ENCODE measurements around the gene CST6.

Gene CST6

GRCh38 chr11:65975771-65976170 lies 36.0 kb upstream of the CST6 start:
- Histone ChIP-seq H3K9ac (ENCODE audit: low read length) (no peak overlapping the region), H2AFZ (ENCODE audit: low read depth, low read length) (no peak overlapping the region), H3K79me2 (ENCODE audit: low read length) (no peaks in the 10 kb centered on the region), H3K9me3 (ENCODE audit: insufficient read depth, low read length) (no peaks in the 10 kb centered on the region), H3K4me1 (ENCODE audit: low read length) (no peaks in the 10 kb centered on the region), H3K4me2 (ENCODE audit: low read length) (no peak overlapping the region), H3K4me3 (ENCODE audit: low read length) (no peak overlapping the region), H3K36me3 (replicated peaks; ENCODE audit: low read depth, low read length) (peaks cover 28% of the 10 kb centered on the region), H3K27ac (ENCODE audit: low read length) (no peak overlapping the region), H3K27me3 (ENCODE audit: low read depth, low read length) (no peaks in the 10 kb centered on the region), H4K20me1 (ENCODE audit: insufficient read depth, low read length) (no peaks in the 10 kb centered on the region)
- TF ChIP-seq EZH2phosphoT487 (IDR thresholded peaks at IDR 0.05; ENCODE audit: low read depth) = no peak
- no peak for TF ChIP-seq CTCF (IDR thresholded peaks at IDR 0.05; ENCODE audit: low read depth, low read length)

- no peaks in the 10 kb centered on the region for H3K9me3 ChIP-seq (ENCODE audit: insufficient read depth, low read length)
- H2AFZ ChIP-seq (ENCODE audit: low read depth, low read length) = no peak overlapping the region
- no peaks in the 10 kb centered on the region for H4K20me1 ChIP-seq (ENCODE audit: insufficient read depth, low read length)
- H3K4me2 ChIP-seq (ENCODE audit: low read length) = no peak overlapping the region
- TF ChIP-seq EZH2phosphoT487 (IDR thresholded peaks at IDR 0.05; ENCODE audit: low read depth) = no peak
- TF ChIP-seq CTCF (IDR thresholded peaks at IDR 0.05; ENCODE audit: low read depth, low read length) = no peak
- H3K36me3 ChIP-seq (replicated peaks; ENCODE audit: low read depth, low read length) = peaks cover 28% of the 10 kb centered on the region
- no peak overlapping the region for H3K27ac ChIP-seq (ENCODE audit: low read length)
- no peak overlapping the region for H3K4me3 ChIP-seq (ENCODE audit: low read length)
- no peak overlapping the region for H3K9ac ChIP-seq (ENCODE audit: low read length)
- no peaks in the 10 kb centered on the region for H3K27me3 ChIP-seq (ENCODE audit: low read depth, low read length)
- no peaks in the 10 kb centered on the region for H3K4me1 ChIP-seq (ENCODE audit: low read length)
- H3K79me2 ChIP-seq (ENCODE audit: low read length) = no peaks in the 10 kb centered on the region
These were observed 35.3 kb upstream of the CST6 start for GRCh38 chr11:65976216-65977176.

GRCh38 chr11:65977621-65978390 lies 34.0 kb upstream of the CST6 start:
- Histone ChIP-seq H3K27me3 (ENCODE audit: low read depth, low read length) (no peaks in the 10 kb centered on the region), H3K4me1 (ENCODE audit: low read length) (no peaks in the 10 kb centered on the region), H3K36me3 (replicated peaks; ENCODE audit: low read depth, low read length) (peaks cover 23% of the 10 kb centered on the region), H3K79me2 (ENCODE audit: low read length) (no peaks in the 10 kb centered on the region), H3K4me2 (ENCODE audit: low read length) (no peak overlapping the region), H3K4me3 (ENCODE audit: low read length) (no peak overlapping the region), H4K20me1 (ENCODE audit: insufficient read depth, low read length) (no peaks in the 10 kb centered on the region), H3K9ac (ENCODE audit: low read length) (no peak overlapping the region), H2AFZ (ENCODE audit: low read depth, low read length) (no peak overlapping the region), H3K9me3 (ENCODE audit: insufficient read depth, low read length) (no peaks in the 10 kb centered on the region), H3K27ac (ENCODE audit: low read length) (no peak overlapping the region)
- no peak for TF ChIP-seq CTCF (IDR thresholded peaks at IDR 0.05; ENCODE audit: low read depth, low read length)
- no peak for TF ChIP-seq EZH2phosphoT487 (IDR thresholded peaks at IDR 0.05; ENCODE audit: low read depth)

Measured in OCI-LY3 (cell line).